Stimulated activated CD4-positive, alpha-beta T cell treated with anti-CD3 and anti-CD28 coated beads, TNF-alpha, amount 100 ng/mL, for 24 hours (primary cell): ENCODE results near the gene PKP1.

Source experiments
- DNase-seq, 3 experiments: peaks; one replicate each; pipeline ENCODE4 v3.0.0-alpha.2; 2020; ENCODE audit warnings: low read depth in 3 of 3

The PKP1 gene

GRCh38 chr1:201281573-201281972 is 1.7 kb upstream of the PKP1 start:
- no peak for DNase-seq

- no peak for DNase-seq
Observed at GRCh38 chr1:201282216-201282615, 1.1 kb upstream of the PKP1 start.

DNA sequence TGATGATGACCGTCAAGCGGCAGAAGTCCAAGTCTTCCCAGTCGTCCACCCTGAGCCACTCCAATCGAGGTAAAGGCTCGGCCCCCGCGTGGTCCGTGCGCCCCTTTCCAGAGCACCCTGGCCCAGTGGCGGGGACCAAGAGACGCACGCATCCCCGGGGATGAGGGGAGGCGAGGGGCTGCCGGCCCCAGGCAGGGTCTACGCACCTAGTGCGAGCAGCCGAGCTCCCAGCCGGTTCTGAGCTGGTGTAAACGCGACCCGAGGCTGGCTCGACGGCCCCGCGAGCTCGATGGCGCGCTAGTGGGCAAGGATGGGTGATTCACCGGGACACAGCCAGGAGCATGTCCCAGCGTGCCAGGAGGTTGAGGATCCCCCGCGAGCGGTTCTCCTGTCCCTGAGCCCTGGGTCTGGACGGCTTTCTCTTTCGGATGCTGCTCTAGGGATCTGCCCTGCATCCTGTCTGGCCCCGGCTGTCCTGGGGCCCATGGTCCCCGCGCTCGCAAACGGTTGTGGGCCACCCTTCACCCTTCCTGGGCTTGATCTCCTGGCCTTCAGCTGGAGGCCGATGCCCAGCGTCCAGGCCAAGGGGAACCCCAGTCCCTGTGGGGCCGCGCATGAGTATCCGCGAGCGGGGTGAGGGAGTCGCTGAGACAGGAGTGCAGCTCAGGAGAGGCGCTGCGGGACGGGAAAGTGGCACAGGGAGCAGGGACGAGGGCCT is 689 bp downstream of the PKP1 start:
- DNase-seq: no peak

DNA sequence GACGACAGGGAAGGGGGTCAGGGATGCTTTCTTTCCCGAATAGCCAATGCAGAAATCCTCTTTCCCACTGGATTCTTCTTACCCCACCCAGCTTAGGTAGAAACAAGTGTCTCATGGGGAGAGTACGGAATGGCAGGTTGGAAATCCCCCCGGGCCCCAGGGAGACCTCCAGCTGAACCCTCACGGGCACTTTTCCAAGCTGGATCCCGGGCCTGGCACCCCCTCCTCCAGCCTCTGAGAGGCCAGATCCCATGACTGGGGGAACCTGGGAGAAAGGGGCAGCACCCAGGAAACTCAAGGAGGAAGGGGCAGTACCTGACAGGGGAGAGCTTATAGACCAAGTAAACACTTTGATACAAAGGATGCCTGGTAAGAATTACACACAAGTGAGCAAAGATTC is 1.3 kb downstream of the PKP1 start:
- no peak for DNase-seq

GRCh38 chr1:201285846-201286245 is 2.5 kb downstream of the PKP1 start:
- no peak for DNase-seq

- DNase-seq: no peak
Observed at GRCh38 chr1:201286445-201286844, 3.1 kb downstream of the PKP1 start.

DNA sequence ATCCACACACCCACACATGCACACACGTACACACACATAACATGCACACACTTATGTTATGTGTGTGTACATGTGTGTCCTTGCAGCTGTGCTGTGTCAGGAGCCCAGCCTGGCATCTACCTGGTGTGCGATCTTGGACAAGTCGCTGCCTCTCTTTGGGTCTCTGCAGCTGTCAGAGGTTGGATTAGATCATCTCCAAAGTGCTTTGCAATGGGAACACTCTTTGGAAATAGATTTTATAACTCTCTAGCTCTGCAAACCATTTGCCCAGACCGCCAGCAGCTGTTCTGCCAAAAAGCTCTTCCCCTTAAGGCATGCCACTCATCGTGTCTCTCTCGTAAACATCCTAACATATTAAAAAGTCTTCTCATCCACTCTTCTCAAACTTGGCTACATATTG is 4.7 kb downstream of the PKP1 start:
- no peak for DNase-seq

DNA sequence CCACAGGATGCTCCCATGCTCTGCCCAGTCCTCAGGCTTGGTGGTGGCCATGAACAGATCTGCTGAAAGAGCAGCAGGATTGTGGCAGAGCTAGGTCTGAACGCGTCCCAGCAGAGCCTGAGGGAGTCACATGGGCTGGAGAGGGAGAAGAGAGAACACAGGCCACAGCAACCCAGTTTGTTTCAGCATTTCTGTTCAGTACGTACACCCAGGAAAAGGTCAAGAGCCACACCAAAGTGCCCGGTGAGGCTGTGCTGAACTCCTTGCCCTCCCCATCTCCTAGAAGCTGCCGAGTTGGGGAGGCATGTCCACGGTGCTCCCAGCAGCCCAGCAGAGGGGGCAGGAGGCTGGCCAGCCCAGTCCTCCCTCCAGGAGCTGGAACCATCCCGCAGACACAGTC is 5.5 kb downstream of the PKP1 start:
- no peak for DNase-seq

- no peak for DNase-seq
Observed at GRCh38 chr1:201290551-201290950, 7.2 kb downstream of the PKP1 start.

- no peak for DNase-seq
Observed at GRCh38 chr1:201291916-201292315, 8.6 kb downstream of the PKP1 start.

DNA sequence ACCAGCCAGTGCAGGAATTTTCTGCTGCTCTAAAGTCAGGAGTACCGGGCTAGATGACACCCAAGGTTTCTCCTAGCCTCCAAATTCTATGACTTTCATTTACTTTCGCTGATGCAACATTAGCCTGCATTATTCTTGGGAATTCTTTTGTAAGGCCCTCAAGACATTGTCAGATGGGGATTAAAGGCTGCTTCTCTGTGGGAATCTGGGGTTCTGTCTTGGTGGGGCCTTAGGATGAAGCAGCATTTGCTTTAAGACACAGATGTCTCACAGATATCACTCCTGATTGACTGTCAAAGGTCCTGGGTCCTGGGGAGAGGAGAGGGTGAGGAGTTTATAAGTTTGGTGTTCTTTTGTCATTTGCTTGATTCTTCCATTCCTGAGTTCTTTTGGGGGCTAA is 11.6 kb downstream of the PKP1 start:
- no peak for DNase-seq

GRCh38 chr1:201295346-201295745 is 12.0 kb downstream of the PKP1 start:
- DNase-seq: no peak

DNA sequence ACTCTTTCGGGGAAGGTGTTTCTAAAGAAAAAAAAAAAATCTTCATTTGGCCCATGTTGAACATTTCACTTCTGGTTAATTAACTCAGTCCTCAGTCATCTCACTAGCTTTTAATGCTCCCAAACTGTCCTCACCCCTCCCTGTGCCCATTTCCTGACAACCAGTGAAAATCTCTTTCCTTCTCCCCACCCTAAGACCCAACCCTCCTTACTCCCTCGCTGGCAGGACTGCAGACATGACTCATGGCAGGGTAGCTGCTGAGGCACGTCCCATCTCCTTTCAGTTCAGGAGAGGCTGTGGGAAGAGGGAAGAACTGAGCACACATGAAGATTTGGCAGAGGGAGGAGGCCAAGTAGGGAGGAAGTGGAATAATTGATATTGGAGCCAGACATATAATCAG is 12.6 kb downstream of the PKP1 start:
- DNase-seq: no peak

- no peak for DNase-seq
Observed at GRCh38 chr1:201296352-201296751, 13.0 kb downstream of the PKP1 start.

DNA sequence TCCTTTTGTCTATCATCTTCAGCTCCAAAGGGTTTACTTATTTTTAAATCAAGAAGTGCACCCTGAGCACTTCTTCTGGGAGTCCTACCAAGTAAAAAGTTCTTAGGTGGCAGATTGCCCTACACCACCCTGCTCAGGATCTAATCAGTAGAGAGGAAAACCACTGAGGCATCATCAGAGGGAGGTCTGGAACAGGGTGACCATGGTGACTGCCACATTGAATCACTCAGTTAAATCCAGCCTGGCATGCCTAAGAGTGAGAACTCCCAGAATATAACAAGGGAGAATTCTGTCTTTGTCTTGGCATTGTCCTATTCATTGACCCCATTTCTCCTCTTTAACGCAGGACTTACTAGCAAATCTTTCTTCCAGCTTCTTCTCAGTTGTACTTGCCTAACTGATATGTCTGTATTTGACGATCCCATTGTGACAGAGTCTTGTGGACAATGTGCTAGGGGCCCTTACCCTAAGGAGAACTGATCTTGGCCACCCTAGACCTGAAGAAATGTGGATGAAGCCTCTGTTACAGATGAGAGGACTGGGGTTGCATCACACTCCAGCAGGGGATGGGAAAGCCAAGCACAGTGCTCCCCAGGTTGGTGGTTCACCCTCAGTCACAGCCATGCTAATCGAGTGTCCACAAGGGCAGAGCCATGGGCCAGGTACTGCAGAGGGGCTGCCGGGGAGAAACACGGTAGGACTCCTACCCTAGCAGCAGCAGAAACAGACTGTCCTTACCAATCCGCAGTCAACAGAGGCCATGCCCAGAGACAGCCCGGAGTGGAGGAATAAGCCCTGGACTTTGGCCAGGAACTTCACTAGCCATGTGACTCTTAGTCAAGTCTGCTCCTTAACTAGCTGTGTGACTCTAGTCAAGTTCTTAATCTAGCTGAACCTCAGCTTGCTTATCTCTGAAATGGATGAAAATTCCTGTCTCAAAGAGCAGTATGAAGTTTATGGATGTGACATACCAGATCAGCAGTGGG is 15.4 kb downstream of the PKP1 start:
- no peak for DNase-seq

DNA sequence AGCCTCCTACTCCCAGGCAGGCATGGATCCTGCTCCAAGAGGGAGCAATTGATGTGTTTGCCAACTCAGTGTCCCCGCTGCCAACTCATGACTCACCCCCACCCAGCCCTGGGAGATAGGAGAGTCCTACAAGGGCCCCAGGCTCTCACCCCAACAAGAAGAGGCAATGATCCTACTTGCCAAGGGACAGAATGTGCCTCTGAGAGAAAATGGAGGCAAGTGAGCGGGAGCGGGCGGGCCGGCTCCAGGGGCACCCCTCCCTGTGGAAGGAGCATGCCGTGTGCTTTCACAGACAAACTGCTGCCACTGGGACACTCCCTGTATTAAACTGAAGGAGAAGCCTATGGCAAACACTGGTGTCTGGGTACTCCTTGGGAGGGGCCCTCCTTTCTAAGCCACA is 16.7 kb downstream of the PKP1 start:
- no peak for DNase-seq

DNA sequence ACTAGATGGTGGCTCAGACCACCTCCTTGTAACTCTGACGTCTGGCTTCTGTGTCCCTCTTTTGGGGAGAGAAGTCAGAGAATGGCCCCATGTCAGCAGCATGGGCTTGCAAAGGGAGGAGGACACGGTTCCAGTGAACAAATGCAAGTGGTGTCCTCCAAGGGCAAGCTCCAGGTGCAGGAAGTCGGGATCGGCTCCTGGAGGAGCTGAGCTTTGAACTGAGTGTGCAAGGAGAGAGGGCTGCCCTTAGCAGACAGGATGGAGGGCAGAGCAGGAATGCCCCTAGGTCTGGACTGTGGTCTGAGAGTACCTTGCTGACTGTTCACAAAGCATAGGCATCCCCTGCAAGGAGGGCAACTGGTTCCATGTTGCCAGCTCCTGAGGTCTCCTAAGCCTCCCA is 17.3 kb downstream of the PKP1 start:
- no peak for DNase-seq

GRCh38 chr1:201302163-201303152 is 19.2 kb downstream of the PKP1 start:
- no peak for DNase-seq

DNA sequence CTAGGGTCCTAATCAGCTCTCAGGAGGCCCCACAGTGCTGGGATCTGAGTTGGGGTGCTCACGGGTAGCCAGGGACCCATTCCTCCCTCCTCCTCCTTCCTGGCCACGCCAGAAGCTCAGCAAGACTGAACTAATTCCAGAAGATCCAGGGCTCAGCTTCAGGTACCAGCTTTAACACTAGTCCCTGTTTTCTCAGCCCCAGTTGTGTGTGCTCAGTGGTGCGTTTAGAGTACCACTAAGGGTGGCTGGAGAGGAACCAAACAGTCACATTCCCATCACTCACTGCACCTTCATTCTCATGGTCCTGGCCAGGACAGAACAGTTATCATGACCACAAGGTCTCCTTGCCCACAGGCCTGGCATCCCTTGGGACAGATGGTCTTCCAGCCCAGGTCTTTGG is 20.8 kb downstream of the PKP1 start:
- no peak for DNase-seq

DNA sequence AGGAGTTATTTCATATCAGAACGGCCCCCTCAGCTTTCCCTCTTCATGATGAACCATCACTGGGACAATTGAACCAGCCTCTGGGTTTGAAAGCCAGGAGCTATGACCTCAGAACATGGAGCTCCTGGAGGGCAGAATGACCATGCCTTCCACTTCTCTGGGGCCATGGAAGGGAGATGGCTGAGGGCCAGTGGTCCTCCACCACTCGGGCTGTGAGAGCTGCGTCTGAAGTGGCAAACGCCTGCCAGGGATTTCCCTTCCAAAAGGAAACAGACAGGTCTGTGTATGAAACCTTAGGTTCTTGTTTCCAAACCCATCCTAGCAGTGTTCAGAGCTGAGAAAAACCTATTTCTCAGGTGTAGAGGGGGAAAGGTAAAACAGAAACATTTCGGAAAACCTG is 22.5 kb downstream of the PKP1 start:
- no peak for DNase-seq

DNA sequence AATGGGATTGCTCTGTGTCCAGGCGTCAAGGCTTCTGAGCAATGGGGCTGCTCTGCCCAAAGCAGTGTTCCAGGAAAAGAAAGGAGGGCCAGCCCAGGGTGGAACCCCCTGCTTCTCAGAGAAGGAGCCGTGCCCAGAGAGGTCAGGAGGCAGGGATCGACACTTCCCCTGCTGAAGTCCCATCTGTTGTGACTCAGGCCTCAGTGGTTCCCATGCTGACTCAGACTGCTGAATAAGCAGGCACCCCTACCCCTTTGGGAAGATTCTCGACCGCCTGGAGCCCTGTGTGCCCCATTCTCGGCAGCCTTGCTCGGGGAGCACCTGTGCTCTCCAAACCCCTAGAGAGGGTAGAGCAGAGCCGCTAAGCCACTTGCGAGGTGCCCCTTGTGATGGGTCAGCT is 23.9 kb downstream of the PKP1 start:
- no peak for DNase-seq
